Nephron (organoid): ENCODE data around the gene DENND6B.

Experiments
- H3K27ac Mint-ChIP-seq, 3 experiments: 2 replicates each; pipeline ENCODE4 v1.8.0; 2020; ENCODE audit warnings: mixed read lengths in 3 of 3, mild to moderate bottlenecking in 2 of 3, moderate library complexity in 1 of 3
- H3K27me3 Mint-ChIP-seq: 2 replicates; pipeline ENCODE4 v1.8.0; 2021; ENCODE audit warnings: low read depth, mild to moderate bottlenecking, moderate library complexity, mixed read lengths
- H3K36me3 Mint-ChIP-seq: 2 replicates; pipeline ENCODE4 v1.8.0; 2020; ENCODE audit warnings: low read depth, mixed read lengths
- H3K4me1 Mint-ChIP-seq: 2 replicates; pipeline ENCODE4 v1.8.0; 2020; ENCODE audit warnings: mixed read lengths
- H3K4me3 Mint-ChIP-seq, 3 experiments: 2 replicates each; pipeline ENCODE4 v1.8.0; 2020; ENCODE audit warnings: mild to moderate bottlenecking in 3 of 3, mixed read lengths in 3 of 3, moderate library complexity in 2 of 3
- H3K9me3 Mint-ChIP-seq: 2 replicates; pipeline ENCODE4 v1.8.0; 2020; ENCODE audit warnings: mixed read lengths
- CTCF ChIP-seq, 3 experiments: fragments of 200-600 bp; sonication (generic); IDR thresholded peaks; one replicate each; pipeline ENCODE4 v1.5.0; 2021; ENCODE audit warnings: antibody characterized with exemption in 3 of 3; ENCODE audit not compliant: unreplicated experiment in 3 of 3

Gene DENND6B

GRCh38 chr22:50310031-50310722 lies 16.6 kb downstream of the DENND6B start:
- Mint-ChIP-seq H3K27me3 (peaks cover under 1% of the 10 kb centered on the region), H3K4me3 (peak overlapping the region in 2 of 3 experiments; percentile 41 to 59), H3K9me3 (no peaks in the 10 kb centered on the region), H3K36me3 (no peaks in the 10 kb centered on the region), H3K27ac (peak overlapping the region; percentile 72 to 97 (median 93)), H3K4me1 (peaks cover 13% of the 10 kb centered on the region)
- TF ChIP-seq CTCF (IDR thresholded peaks at IDR 0.05; ENCODE audit: unreplicated experiment in 3 of 3): no peak

GRCh38 chr22:50309601-50309991 lies 17.2 kb downstream of the DENND6B start:
- Mint-ChIP-seq H3K36me3 (no peaks in the 10 kb centered on the region), H3K9me3 (no peaks in the 10 kb centered on the region), H3K27ac (peak overlapping the region; percentile 82 to 97 (median 93)), H3K4me1 (peaks cover 13% of the 10 kb centered on the region), H3K4me3 (peak overlapping the region; percentile 25 to 46 (median 35)), H3K27me3 (no peaks in the 10 kb centered on the region)
- no peak for TF ChIP-seq CTCF (IDR thresholded peaks at IDR 0.05; ENCODE audit: unreplicated experiment in 3 of 3)

DNA sequence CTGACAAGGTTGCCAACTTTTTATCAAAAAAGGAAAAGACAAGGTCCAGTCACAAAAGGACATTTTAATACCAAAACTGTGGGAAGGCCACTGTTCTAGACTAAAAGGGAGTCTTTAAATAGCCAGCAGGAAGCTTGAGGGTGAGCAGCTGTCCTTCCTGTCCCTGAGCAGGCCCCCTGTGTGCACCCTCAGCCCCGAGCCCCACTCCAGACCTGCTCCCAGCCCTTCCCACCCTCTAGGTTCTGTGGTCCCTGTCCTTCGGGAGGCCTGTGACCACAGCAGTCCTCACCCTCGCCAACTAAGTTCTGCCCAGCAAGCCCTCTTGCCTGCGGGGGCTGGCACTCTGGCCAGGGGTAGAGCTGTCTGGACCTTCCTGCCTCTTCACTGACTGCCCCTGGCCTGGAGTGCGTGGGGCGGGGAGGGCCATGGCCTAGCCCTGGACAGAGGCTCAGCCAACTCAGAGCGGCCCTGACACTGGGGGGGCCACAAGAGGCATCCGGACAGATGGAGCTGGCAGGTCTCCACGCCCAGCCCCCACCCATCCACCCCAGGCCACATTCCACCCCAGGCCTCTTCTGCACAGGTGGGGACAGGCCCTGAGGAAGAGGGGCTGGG lies 17.7 kb downstream of the DENND6B start:
- TF ChIP-seq CTCF (IDR thresholded peaks at IDR 0.05; ENCODE audit: unreplicated experiment in 3 of 3): no peak
- peaks cover 17% of the 10 kb centered on the region for H3K4me1 Mint-ChIP-seq
- H3K36me3 Mint-ChIP-seq: no peaks in the 10 kb centered on the region
- H3K27me3 Mint-ChIP-seq: no peaks in the 10 kb centered on the region
- no peaks in the 10 kb centered on the region for H3K9me3 Mint-ChIP-seq
- peak overlapping the region; percentile 93 to 99 (median 97) for H3K27ac Mint-ChIP-seq
- peak overlapping the region; percentile 69 to 88 (median 85) for H3K4me3 Mint-ChIP-seq

DNA sequence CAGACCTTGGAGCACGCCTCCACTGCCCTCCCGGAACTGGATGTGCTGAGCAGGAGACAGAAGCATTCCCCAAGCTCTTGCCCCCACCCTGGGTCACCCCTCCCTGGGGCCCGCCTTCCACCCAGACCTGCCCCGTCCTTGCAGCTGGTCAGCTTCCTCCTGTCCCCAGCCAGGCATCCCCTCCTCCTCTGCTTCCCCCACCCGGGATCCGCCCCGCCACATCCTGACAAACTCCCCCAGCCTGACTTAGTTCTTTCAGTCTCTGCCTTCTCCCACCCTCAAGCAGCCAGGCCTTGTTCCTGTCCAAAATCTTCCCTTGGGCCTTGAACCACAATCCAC lies 18.2 kb downstream of the DENND6B start:
- TF ChIP-seq CTCF (IDR thresholded peaks at IDR 0.05; ENCODE audit: unreplicated experiment in 3 of 3): no peak
- H3K27me3 Mint-ChIP-seq: no peaks in the 10 kb centered on the region
- H3K27ac Mint-ChIP-seq: peak overlapping the region; percentile 93 to 99 (median 97)
- peak overlapping the region; percentile 69 to 88 (median 85) for H3K4me3 Mint-ChIP-seq
- no peaks in the 10 kb centered on the region for H3K9me3 Mint-ChIP-seq
- no peaks in the 10 kb centered on the region for H3K36me3 Mint-ChIP-seq
- peaks cover 22% of the 10 kb centered on the region for H3K4me1 Mint-ChIP-seq

DNA sequence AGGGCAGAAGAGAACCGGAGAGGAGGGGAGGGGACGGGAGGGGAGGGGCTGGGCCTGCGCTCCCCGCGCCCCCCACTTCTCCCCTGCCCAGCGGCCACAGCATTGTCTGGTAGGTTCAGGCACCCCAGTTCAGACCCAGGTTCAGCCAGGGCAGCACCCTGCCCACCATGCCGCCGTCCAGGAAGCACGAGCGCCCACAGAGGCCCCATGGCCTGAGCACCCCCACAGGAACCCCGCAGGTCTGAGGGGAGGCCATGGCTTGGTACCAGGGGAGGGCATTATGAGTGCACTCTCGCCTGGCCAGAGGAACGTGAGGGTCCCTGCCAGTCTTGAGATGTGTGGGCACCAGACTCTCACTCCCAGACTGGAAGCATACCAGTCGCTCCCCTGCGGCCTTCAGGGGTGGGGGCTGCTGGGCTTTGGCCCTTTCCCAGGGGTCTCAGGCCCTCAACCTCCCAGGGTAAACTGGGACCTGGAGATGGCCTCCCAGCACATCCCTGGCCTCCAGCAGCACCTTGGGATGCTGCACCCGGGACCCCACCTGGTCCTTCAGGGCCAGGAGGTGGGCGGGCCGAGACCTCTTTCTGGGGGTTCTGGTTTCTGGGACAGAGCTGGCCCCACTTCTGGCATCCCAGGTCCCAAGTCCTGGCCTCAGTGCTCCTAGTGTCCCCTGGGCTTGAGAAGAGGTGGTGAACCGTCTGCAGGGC lies 18.8 kb downstream of the DENND6B start:
- H3K36me3 Mint-ChIP-seq: no peaks in the 10 kb centered on the region
- no peaks in the 10 kb centered on the region for H3K27me3 Mint-ChIP-seq
- peak overlapping the region; percentile 93 to 99 (median 97) for H3K27ac Mint-ChIP-seq
- no peak for TF ChIP-seq CTCF (IDR thresholded peaks at IDR 0.05; ENCODE audit: unreplicated experiment in 3 of 3)
- H3K4me3 Mint-ChIP-seq: peak overlapping the region; percentile 69 to 88 (median 85)
- no peaks in the 10 kb centered on the region for H3K9me3 Mint-ChIP-seq
- peaks cover 25% of the 10 kb centered on the region for H3K4me1 Mint-ChIP-seq
